GM20000 (cell line): Measurements from ENCODE around the gene BCKDHB.

ENCODE experiments used
- DNase-seq: peaks from one replicate; pipeline ENCODE4 v3.0.0; 2012; ENCODE audit warnings: low spot score
- TF ChIP-seq, protein P1 (sequence below): IDR thresholded peaks from 2 replicates; pipeline ENCODE4 v1.5.1; 2012; ENCODE audit warnings: mild to moderate bottlenecking, control low read depth; ENCODE audit errors: extremely low read depth, missing control alignments

Gene BCKDHB

DNA sequence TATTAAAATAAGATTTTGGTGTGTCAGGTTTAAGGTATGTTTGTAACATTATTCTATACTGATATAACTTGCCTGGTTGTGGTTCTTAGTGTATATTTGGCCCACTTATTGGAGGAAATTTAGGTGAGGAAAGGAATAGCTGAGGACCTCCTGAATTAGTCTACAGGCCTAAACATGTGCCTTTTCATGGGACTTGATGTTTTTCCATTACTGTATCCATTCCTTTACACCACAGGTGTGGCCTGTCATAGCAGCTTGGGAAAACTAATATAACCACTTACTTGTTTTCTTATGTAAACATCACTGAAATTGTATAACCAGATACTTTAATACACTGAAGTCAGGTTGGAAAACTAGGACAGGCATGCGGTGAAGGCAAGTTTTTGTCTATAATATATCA, 27.6 kb downstream of the BCKDHB start:
- DNase-seq: no peak
- TF ChIP-seq, protein P1, sequence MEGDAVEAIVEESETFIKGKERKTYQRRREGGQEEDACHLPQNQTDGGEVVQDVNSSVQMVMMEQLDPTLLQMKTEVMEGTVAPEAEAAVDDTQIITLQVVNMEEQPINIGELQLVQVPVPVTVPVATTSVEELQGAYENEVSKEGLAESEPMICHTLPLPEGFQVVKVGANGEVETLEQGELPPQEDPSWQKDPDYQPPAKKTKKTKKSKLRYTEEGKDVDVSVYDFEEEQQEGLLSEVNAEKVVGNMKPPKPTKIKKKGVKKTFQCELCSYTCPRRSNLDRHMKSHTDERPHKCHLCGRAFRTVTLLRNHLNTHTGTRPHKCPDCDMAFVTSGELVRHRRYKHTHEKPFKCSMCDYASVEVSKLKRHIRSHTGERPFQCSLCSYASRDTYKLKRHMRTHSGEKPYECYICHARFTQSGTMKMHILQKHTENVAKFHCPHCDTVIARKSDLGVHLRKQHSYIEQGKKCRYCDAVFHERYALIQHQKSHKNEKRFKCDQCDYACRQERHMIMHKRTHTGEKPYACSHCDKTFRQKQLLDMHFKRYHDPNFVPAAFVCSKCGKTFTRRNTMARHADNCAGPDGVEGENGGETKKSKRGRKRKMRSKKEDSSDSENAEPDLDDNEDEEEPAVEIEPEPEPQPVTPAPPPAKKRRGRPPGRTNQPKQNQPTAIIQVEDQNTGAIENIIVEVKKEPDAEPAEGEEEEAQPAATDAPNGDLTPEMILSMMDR: no peak

DNA sequence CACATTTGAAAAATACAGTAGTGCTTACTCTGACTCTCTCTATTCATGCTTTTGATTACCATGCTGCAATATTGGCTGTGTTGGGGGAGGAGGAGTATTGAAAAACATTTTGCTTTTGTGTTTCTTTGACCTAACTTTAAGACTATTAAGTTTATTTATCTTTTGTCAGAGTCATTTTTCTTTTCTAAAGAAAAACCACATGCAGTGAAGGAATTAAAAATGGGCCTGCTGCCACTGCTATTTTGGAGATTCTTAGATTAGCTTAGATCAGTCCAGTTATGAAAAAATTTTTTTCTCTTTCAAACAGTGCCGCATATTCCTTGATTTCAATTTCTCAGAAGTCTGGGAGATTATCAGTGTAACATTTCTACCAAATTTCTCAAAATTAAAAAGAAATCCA, 36.1 kb downstream of the BCKDHB start:
- DNase-seq: no peak

DNA sequence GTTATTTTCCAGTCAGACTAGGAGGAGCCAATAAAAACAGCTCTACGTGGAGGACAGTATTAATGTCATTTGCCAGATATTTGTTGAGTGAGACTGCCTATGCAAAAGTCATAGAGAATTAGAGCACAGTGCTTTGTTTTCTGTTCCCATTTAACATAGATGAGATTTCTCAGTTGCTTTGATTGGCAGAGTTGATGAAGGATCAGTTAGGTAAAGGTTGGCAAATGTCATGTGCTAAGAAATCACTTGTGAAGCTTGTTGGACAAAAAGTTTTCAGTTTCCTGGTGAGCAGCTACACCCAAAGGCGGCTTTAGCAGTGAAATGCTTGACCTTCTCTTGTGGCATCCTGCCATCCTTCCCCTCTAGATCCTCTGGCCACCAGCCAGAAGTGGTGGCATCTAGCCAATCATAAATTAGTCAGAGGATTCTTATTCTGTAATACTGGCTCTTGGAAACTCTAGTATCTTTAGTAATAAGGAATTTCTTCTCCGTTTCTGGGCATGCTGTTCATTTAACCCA, 37.0 kb downstream of the BCKDHB start:
- TF ChIP-seq, protein P1: no peak
- DNase-seq: no peak

More for the DNA sequence above, 36.1 kb downstream of the BCKDHB start:
- TF ChIP-seq, protein P1: no peak

DNA sequence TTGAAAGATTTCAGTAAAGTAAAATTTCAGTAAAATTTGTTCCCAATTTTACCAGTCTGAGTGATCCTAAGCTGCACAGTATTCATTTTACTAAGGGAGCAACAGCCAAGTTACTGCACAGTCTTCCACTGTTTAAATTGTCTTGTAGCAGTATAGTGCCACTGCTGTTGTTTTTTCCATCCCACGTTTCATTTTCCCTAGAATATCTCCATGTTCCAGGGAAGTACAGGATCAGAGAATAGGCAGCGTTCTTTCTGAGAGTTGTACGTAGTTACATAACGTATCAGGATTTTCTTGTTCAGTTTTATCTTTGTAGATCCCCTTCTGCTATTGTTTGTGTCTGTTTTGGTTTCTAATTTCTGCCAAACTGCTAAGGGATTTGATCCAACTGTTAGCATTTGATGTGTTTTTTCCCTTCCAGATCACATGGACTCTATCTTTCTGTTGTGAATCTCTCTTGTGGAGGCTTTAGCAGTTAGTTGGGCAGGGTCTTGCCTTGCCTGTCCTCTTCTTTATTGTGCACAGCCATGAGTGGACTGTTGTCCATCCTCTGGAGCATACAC, 38.4 kb downstream of the BCKDHB start:
- DNase-seq: no peak
- TF ChIP-seq, protein P1: no peak

DNA sequence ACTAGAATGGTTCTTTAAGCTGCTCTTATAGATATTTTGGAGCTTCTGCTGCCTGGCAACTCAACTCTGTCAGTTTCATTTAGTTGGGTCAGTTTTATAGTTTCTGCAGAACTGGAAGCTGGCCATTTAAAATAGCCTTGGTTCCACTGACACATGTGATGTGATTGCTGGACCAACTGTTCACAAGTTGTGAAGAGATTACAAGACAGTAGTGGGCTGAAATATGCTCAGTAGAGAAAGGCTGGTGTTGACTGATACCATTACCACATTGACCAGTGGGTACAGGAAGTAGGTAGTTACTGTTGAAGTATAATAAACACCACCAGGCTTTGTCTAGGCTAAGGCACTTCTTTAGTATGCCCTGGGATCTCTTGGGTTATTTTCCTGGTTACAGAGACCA, 39.0 kb downstream of the BCKDHB start:
- TF ChIP-seq, protein P1: no peak
- DNase-seq: no peak

DNA sequence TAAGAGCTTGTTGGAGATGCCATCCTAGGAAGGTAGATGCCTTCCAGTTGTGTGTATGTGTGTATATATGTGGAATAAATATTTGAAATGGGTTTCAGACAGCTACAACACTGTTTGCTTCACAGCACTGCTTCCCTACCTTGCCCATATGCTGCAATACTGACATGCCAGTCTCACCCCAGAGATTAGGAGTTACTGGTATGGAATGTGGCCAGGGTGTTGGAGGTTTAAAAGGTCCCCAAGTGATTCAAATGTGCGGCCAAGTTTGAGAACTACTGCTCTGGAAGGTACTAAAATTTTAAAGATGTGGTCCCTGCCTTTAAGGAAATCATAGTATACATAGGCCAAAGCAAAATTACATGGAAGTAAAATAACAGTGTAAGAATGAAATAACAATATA, 39.5 kb downstream of the BCKDHB start:
- TF ChIP-seq, protein P1: no peak
- no peak for DNase-seq

DNA sequence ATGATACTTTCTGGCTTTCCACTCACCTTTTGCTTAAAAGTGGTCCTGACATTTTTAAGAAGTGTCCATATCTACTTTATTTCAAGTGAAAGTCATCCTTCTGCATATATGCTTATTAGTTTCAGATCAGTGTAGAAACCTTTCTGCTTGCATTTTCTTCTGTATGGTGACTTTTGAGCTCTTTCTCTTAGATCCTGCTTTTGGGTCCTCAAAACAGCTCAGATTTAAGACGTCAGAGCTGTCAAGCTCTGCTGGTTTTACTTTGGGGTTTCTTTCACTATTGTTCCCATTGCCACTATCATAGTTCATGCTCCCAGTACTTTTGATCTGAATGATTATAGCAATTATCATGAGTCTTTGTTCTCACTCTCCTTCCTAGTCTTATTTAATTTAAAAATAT, 41.7 kb downstream of the BCKDHB start:
- TF ChIP-seq, protein P1: no peak
- no peak for DNase-seq
